ENCODE results near the gene UTF1. TPM values are rescaled to one million over a fixed set of nuclear protein-coding genes. Genes with fewer than 3 reads are reported as not detected.
"Not testable (repeated sequence)": the region's sequence is repeated elsewhere in the genome, so short reads cannot be mapped to it uniquely, and the experiment has no call there.

Gene UTF1
- total and polyA plus RNA-seq, 7 experiments from 2014 or later = 0.56 TPM; not detected in 6

- Histone ChIP-seq H3K4me1 (ENCODE audit: control insufficient read depth in 2 of 2, insufficient read depth in 2 of 2, low read length in 2 of 2) (peaks cover 36 to 50% of the 10 kb centered on the region in 2 donors), H3K36me3 (ENCODE audit: control insufficient read depth in 2 of 3, insufficient read depth in 3 of 3, low read length in 3 of 3) (peaks cover 0 to 18% (median 0%) of the 10 kb centered on the region in 3 experiments), H3K9me3 (ENCODE audit: control insufficient read depth in 2 of 3, low read length in 3 of 3) (no peaks in the 10 kb centered on the region), H3K27me3 (ENCODE audit: control insufficient read depth in 2 of 2, insufficient read depth in 2 of 2, low read length in 2 of 2) (no peaks in the 10 kb centered on the region), H3K27ac (ENCODE audit: low read depth, low read length) (peak overlapping the region; percentile 31), H3K4me3 (ENCODE audit: low read length) (no peak overlapping the region)
- ATAC-seq = no peak
- Mint-ChIP-seq H3K27me3 (peaks cover 0 to 2% (median 0%) of the 10 kb centered on the region in 5 donors), H3K4me3 (peak overlapping the region in 8 of 10 donors; percentile 34 to 81 (median 60)), H3K4me1 (peaks cover 44 to 65% (median 57%) of the 10 kb centered on the region in 7 donors), H3K9me3 (no peaks in the 10 kb centered on the region), H3K36me3 (peaks cover 0 to 14% (median 0%) of the 10 kb centered on the region in 5 donors), H3K27ac (peak overlapping the region in 6 of 9 donors; percentile 28 to 86 (median 67))
- intact Hi-C loops (cut with micrococcal nuclease) = loop anchor here (1.0 to 5.0 kb wide), 8 partner anchors 12 to 1361 kb away; partner anchors contain the start of genes ECHS1 (in 2 of the 2), MTG1 (in 2 of the 2), INPP5A (in 1 of the 2) and PPP2R2D (in 1 of the 2)
- POLR2A ChIA-PET = interaction anchor here (0.7 to 6.5 kb wide), 3 partner anchors 11 to 19 kb away, joined by 3 to 37 read pairs (median 4); partner anchors contain the start of gene ADAM8
- CTCF ChIA-PET = interaction anchor here (0.7 to 1.2 kb wide), 4 partner anchors 8 to 66 kb away, joined by 3 to 5 read pairs (median 4); no protein-coding TSS in a partner anchor
- no peak for DNase-seq
Measured at GRCh38 chr10:133263674-133264073, 33.7 kb downstream of the UTF1 start.

- peaks cover 40 to 58% (median 51%) of the 10 kb centered on the region in 7 donors for H3K4me1 Mint-ChIP-seq
- peak; percentile 34 for ATAC-seq
Measured at GRCh38 chr10:133264461-133264860, 34.4 kb downstream of the UTF1 start.

GRCh38 chr10:133265052-133265451, 35.0 kb downstream of the UTF1 start:
- peaks cover 22 to 36% of the 10 kb centered on the region in 2 donors for H3K4me1 ChIP-seq (ENCODE audit: control insufficient read depth in 2 of 2, insufficient read depth in 2 of 2, low read length in 2 of 2)

More at GRCh38 chr10:133264461-133264860, 34.4 kb downstream of the UTF1 start:
- peaks cover 28 to 42% of the 10 kb centered on the region in 2 donors for H3K4me1 ChIP-seq (ENCODE audit: control insufficient read depth in 2 of 2, insufficient read depth in 2 of 2, low read length in 2 of 2)
- ChIA-PET CTCF (interaction anchor here (0.7 to 1.2 kb wide), 4 partner anchors 11 to 821 kb away, joined by 3 to 6 read pairs (median 4); no protein-coding TSS in a partner anchor), POLR2A (interaction anchor here (0.7 to 6.5 kb wide), 5 partner anchors 10 to 126 kb away, joined by 3 to 37 read pairs (median 3); partner anchors contain the start of gene ADAM8)
- peak overlapping the region; percentile 60 for H3K27ac ChIP-seq (ENCODE audit: low read depth, low read length)
- Mint-ChIP-seq H3K9me3 (no peaks in the 10 kb centered on the region), H3K27ac (peak overlapping the region; percentile 28 to 86 (median 51)), H3K36me3 (peaks cover 0 to 14% (median 0%) of the 10 kb centered on the region in 5 donors), H3K27me3 (no peaks in the 10 kb centered on the region), H3K4me3 (peak overlapping the region; percentile 45 to 81 (median 69))
- peak in 6 of 9 donors; percentile 43 to 63 (median 60) for DNase-seq
- H3K4me3 ChIP-seq (ENCODE audit: low read length) = peak overlapping the region; percentile 30
- intact Hi-C loops (cut with micrococcal nuclease) = loop anchor here (1.0 to 5.0 kb wide), 7 partner anchors 11 to 1362 kb away; partner anchors contain the start of genes ECHS1 (in 2 of the 2), MTG1 (in 2 of the 2), INPP5A (in 1 of the 2) and PPP2R2D (in 1 of the 2)
- H3K27me3 ChIP-seq (ENCODE audit: control insufficient read depth in 2 of 2, insufficient read depth in 2 of 2, low read length in 2 of 2) = no peaks in the 10 kb centered on the region
- H3K36me3 ChIP-seq (ENCODE audit: control insufficient read depth in 2 of 3, insufficient read depth in 3 of 3, low read length in 3 of 3) = peaks cover 0 to 26% (median 0%) of the 10 kb centered on the region in 3 experiments
- H3K9me3 ChIP-seq (ENCODE audit: control insufficient read depth in 2 of 3, low read length in 3 of 3) = no peaks in the 10 kb centered on the region

GRCh38 chr10:133266056-133266795, 36.2 kb downstream of the UTF1 start:
- no peak overlapping the region for H3K4me3 Mint-ChIP-seq
- no peaks in the 10 kb centered on the region for H3K9me3 Mint-ChIP-seq
- no peaks in the 10 kb centered on the region for H3K9me3 ChIP-seq (ENCODE audit: control insufficient read depth in 2 of 3, low read length in 3 of 3)
- ATAC-seq (no peak), DNase-seq (no peak)
- peak overlapping the region; percentile 35 for H3K27ac ChIP-seq (ENCODE audit: low read depth, low read length)
- H3K4me1 Mint-ChIP-seq = peaks cover 26 to 41% (median 35%) of the 10 kb centered on the region in 7 donors
- no peak overlapping the region for H3K4me3 ChIP-seq (ENCODE audit: low read length)
- H3K36me3 ChIP-seq (ENCODE audit: control insufficient read depth in 2 of 3, insufficient read depth in 3 of 3, low read length in 3 of 3) = peaks cover 0 to 44% (median 0%) of the 10 kb centered on the region in 3 experiments
- intact Hi-C loops (cut with micrococcal nuclease) = no loop called here
- peaks cover 22 to 27% of the 10 kb centered on the region in 2 donors for H3K4me1 ChIP-seq (ENCODE audit: control insufficient read depth in 2 of 2, insufficient read depth in 2 of 2, low read length in 2 of 2)
- no peaks in the 10 kb centered on the region for H3K27me3 Mint-ChIP-seq
- H3K36me3 Mint-ChIP-seq = peaks cover 0 to 14% (median 0%) of the 10 kb centered on the region in 5 donors
- POLR2A ChIA-PET = interaction anchor here (0.6 kb wide), 1 partner anchor 130 kb away, joined by 5 read pairs; no protein-coding TSS in a partner anchor
- H3K27me3 ChIP-seq (ENCODE audit: control insufficient read depth in 2 of 2, insufficient read depth in 2 of 2, low read length in 2 of 2) = no peaks in the 10 kb centered on the region
- CTCF ChIA-PET = no interaction called here
- peak overlapping the region in 5 of 9 donors; percentile 40 to 62 (median 42) for H3K27ac Mint-ChIP-seq

More at GRCh38 chr10:133265052-133265451, 35.0 kb downstream of the UTF1 start:
- H3K4me3 ChIP-seq (ENCODE audit: low read length); intact Hi-C loops (cut with micrococcal nuclease); H3K9me3 ChIP-seq (ENCODE audit: control insufficient read depth in 2 of 3, low read length in 3 of 3); ATAC-seq; H3K27me3 Mint-ChIP-seq; DNase-seq; H3K9me3 Mint-ChIP-seq; H3K27me3 ChIP-seq (ENCODE audit: control insufficient read depth in 2 of 2, insufficient read depth in 2 of 2, low read length in 2 of 2): not testable (repeated sequence)
- ChIA-PET POLR2A (interaction anchor here (1.0 to 6.5 kb wide), 2 partner anchors 10 to 125 kb away, joined by 3 to 37 read pairs; partner anchors contain the start of gene ADAM8), CTCF (interaction anchor here (0.7 kb wide), 1 partner anchor 822 kb away, joined by 6 read pairs; no protein-coding TSS in a partner anchor)
- H3K27ac Mint-ChIP-seq = peak overlapping the region in 8 of 9 donors; percentile 18 to 74 (median 64)
- peak overlapping the region in 7 of 10 donors; percentile 20 to 77 (median 47) for H3K4me3 Mint-ChIP-seq
- H3K4me1 Mint-ChIP-seq = peaks cover 34 to 52% (median 45%) of the 10 kb centered on the region in 7 donors
- Histone ChIP-seq H3K36me3 (ENCODE audit: control insufficient read depth in 2 of 3, insufficient read depth in 3 of 3, low read length in 3 of 3) (peaks cover 0 to 32% (median 0%) of the 10 kb centered on the region in 3 experiments), H3K27ac (ENCODE audit: low read depth, low read length) (peak overlapping the region; percentile 12)
- H3K36me3 Mint-ChIP-seq = peaks cover 0 to 14% (median 0%) of the 10 kb centered on the region in 5 donors

GRCh38 chr10:133267293-133267692, 37.3 kb downstream of the UTF1 start:
- Histone ChIP-seq H3K27ac (ENCODE audit: low read depth, low read length) (no peak overlapping the region), H3K36me3 (ENCODE audit: control insufficient read depth in 2 of 3, insufficient read depth in 3 of 3, low read length in 3 of 3) (peaks cover 0 to 53% (median 0%) of the 10 kb centered on the region in 3 experiments), H3K27me3 (ENCODE audit: control insufficient read depth in 2 of 2, insufficient read depth in 2 of 2, low read length in 2 of 2) (no peaks in the 10 kb centered on the region), H3K4me3 (ENCODE audit: low read length) (no peak overlapping the region), H3K9me3 (ENCODE audit: control insufficient read depth in 2 of 3, low read length in 3 of 3) (no peaks in the 10 kb centered on the region), H3K4me1 (ENCODE audit: control insufficient read depth in 2 of 2, insufficient read depth in 2 of 2, low read length in 2 of 2) (peaks cover 19 to 25% of the 10 kb centered on the region in 2 donors)
- H3K27me3 Mint-ChIP-seq = no peaks in the 10 kb centered on the region
- H3K4me1 Mint-ChIP-seq = peaks cover 22 to 37% (median 32%) of the 10 kb centered on the region in 7 donors
- POLR2A ChIA-PET = interaction anchor here (0.8 to 1.5 kb wide), 2 partner anchors 10 to 46 kb away, joined by 3 to 7 read pairs; no protein-coding TSS in a partner anchor
- CTCF ChIA-PET = interaction anchor here (0.5 kb wide), 1 partner anchor 124 kb away, joined by 3 read pairs; no protein-coding TSS in a partner anchor
- peaks cover 0 to 16% (median 0%) of the 10 kb centered on the region in 5 donors for H3K36me3 Mint-ChIP-seq
- ATAC-seq (no peak), DNase-seq (no peak)
- H3K4me3 Mint-ChIP-seq = no peak overlapping the region
- H3K9me3 Mint-ChIP-seq = no peaks in the 10 kb centered on the region
- H3K27ac Mint-ChIP-seq = no peak overlapping the region
- intact Hi-C loops (cut with micrococcal nuclease) = no loop called here

- peaks cover 0 to 16% (median 0%) of the 10 kb centered on the region in 5 donors for H3K36me3 Mint-ChIP-seq
- POLR2A ChIA-PET = interaction anchor here (0.8 to 1.5 kb wide), 2 partner anchors 11 to 45 kb away, joined by 3 to 7 read pairs; no protein-coding TSS in a partner anchor
- no peak overlapping the region for H3K27ac Mint-ChIP-seq
- peaks cover 0 to 58% (median 0%) of the 10 kb centered on the region in 3 experiments for H3K36me3 ChIP-seq (ENCODE audit: control insufficient read depth in 2 of 3, insufficient read depth in 3 of 3, low read length in 3 of 3)
- H3K4me1 Mint-ChIP-seq = peaks cover 19 to 32% (median 27%) of the 10 kb centered on the region in 7 donors
- intact Hi-C loops (cut with micrococcal nuclease) = no loop called here
- H3K27me3 Mint-ChIP-seq = no peaks in the 10 kb centered on the region
- H3K9me3 Mint-ChIP-seq = no peaks in the 10 kb centered on the region
- H3K9me3 ChIP-seq (ENCODE audit: control insufficient read depth in 2 of 3, low read length in 3 of 3) = no peaks in the 10 kb centered on the region
- CTCF ChIA-PET = no interaction called here
- DNase-seq (no peak), ATAC-seq (no peak)
- no peak overlapping the region for H3K4me3 Mint-ChIP-seq
- H3K4me3 ChIP-seq (ENCODE audit: low read length) = no peak overlapping the region
- H3K4me1 ChIP-seq (ENCODE audit: control insufficient read depth in 2 of 2, insufficient read depth in 2 of 2, low read length in 2 of 2) = peaks cover 16 to 20% of the 10 kb centered on the region in 2 donors
- no peaks in the 10 kb centered on the region for H3K27me3 ChIP-seq (ENCODE audit: control insufficient read depth in 2 of 2, insufficient read depth in 2 of 2, low read length in 2 of 2)
- H3K27ac ChIP-seq (ENCODE audit: low read depth, low read length) = no peak overlapping the region
Measured at GRCh38 chr10:133267829-133268228, 37.8 kb downstream of the UTF1 start.
